Right kidney (tissue), 1 donor: ENCODE measurements around the gene UBTF.
A peak's percentile ranks its signal among the peaks of the same experiment; 100 is the strongest.

Source experiments
- DNase-seq: peaks from one replicate; pipeline ENCODE4 v3.0.0-alpha.2; 2016

UBTF gene

GRCh38 chr17:44171931-44172455 is 47.5 kb downstream of the UBTF start:
- peak; percentile 42 for DNase-seq

DNA sequence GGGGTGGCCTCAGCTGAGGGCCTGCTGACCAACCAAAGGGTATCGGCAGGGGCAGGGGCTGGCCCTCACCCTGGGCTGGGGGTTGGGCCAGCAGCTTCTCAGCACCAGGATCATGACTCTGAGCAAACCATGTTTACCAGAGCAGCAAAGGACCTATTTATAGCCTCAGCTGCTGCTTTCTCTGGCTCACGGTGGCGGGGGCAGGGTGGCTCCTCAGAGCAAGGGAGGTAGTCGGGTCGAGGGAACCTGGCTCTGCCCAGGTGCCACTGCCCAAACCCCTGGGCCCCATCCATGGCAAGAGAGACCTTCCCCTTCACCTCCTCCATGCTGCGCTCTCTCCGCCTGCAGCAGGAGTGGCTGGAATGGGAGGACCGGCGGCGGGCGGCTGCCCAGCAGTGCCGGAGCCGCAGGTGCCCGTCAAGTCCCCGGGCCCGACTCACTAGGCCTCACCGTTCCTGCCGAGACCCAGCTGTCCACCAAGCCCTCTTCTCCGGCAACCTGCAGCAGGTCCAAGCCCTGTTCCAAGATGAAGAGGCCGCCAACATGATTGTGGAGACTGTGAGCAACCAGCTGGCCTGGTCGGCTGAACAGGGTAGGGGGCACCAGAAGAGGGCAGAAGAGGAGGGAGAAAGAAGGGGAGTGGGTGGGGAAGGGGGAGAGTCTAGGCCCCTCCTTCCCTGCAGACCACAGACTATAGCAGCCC is 48.8 kb downstream of the UBTF start, which contains the start of gene ASB16:
TSS of gene ASB16 (plus strand) at position 206 of the 703 bp plus-strand sequence. CDS start at position 292, 86 bp downstream.
- peak; percentile 66 for DNase-seq

DNA sequence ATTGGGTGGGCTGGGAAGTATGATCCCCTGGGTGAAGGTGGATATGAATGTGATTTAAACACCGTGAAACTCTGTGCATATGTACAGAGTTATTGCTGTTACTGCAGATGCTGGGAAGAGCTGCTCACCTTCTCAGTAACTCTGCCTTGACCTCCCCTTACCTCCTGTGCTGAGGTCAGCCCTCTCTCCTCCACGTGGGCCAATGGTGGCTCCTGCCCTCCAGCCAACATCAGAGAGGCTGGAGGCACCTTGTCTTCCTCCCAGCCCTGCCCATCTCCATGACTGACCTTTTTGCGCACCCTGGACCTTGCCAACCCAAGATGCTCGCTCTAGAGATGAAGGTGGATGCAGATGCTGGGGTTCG is 49.4 kb downstream of the UBTF start:
- DNase-seq = no peak

DNA sequence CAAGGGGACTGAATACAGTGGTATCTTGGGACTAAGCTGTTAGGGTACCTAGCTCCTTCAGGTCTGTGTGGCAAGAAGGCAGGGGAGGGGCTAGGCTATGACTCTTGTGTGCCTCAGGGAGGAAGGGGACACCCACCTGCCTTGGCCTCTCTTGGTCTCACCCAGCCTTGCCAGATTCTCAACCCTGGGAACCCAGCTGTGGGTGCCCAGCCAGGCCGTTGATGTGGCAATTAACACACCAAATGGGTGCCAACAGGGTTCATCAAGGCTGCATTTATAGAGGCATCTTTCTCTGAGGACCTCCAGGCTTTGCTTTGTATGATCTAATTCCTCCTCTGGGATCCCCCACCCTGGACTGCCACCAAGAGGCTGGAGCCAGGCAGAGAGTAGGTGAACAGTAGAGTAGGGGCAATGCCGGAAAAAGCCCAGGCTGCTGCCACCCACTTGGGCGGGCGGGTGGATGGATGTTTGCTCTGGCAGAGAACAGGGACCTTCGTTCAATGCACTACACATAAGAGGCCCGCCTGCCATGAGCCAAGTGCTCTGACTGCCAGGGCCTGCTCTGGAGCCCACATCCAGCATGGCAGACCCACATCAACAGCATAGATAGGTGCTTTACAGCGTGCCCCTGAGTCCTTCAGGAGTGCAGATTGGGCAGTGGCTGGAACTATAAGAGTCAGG is 52.2 kb downstream of the UBTF start:
- no peak for DNase-seq

DNA sequence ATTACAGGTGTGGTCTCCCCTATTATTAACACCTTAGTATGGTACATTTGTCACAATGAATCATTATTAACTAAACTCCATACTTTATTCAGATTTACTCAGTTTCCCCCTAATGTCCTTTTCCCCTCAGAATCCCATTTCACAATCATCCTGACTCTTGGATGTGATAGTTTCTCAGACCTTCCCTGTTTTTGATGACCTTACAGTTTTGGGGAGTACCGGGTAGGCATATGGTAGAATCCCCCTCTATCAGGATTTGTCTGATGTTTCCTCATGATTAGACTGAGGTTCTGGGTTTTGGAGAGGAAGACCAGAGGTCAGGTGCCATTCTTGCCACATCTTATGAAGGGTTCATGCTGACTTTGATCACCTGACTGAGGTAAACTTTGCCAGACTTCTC is 55.0 kb downstream of the UBTF start:
- no peak for DNase-seq

DNA sequence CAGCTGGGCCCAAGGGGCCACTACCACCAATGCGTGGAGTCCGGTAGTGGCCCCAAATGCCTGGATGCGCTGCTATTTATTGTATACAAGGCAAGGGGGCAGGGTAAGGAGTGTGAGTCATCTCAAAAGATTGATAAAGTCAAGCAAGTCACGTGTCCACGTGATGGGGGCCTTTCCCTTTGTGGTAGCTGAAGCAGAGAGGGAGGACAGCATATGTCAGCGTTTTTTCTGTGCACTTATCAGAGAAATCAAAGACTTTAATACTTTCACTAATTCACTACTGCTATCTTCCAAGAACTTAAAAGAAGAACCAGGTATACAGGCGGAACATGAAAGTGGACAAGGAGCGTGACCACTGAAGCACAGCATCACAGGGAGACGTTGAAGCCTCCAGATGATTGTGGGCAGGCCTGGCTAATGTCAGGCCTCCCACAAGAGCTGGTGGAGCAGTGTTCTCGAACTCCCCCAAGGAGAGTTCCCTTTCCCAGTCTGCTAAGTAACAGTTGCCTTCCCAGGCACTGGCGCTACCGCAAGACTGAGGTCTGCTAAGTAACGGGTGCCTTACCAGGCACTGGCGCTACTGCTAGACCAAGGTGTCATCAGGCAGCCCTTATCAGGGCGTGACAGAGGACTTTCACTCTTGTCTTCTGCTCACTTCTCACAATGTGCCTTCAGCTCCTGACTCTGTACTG is 59.8 kb downstream of the UBTF start:
- DNase-seq = no peak

GRCh38 chr17:44155488-44155887 is 64.0 kb downstream of the UBTF start:
- no peak for DNase-seq
